ENCODE data around the gene MORN1.

- TF ChIP-seq CTCF (IDR thresholded peaks at IDR 0.05), result no peak
- no peak for TF ChIP-seq POLR2A (IDR thresholded peaks at IDR 0.05)
Measured at GRCh38 chr1:2283371-2283990, 107.9 kb downstream of the MORN1 start.

Measured in right lobe of liver (tissue), 4 donors.